Stimulated activated memory B cell treated with anti-CD40 and anti-IgM and Interleukin-4, amounts not matched to agents 10 μg/mL and 1 μg/mL and 100 μg/mL, for 72 hours (primary cell): ENCODE data around the gene TXNRD2.

Source experiments
- ATAC-seq: fragments of 150-1000 bp; cut with Tn5 transposase; 2 replicates; pipeline ENCODE4 v1.10.0; 2021
- H3K27ac Mint-ChIP-seq: one replicate; pipeline ENCODE4 v1.8.0; 2022; ENCODE audit warnings: mild to moderate bottlenecking, mixed read lengths
- H3K27me3 Mint-ChIP-seq: one replicate; pipeline ENCODE4 v1.8.0; 2022; ENCODE audit warnings: mixed read lengths
- H3K36me3 Mint-ChIP-seq: one replicate; pipeline ENCODE4 v1.8.0; 2022; ENCODE audit warnings: mixed read lengths
- H3K4me1 Mint-ChIP-seq: one replicate; pipeline ENCODE4 v1.8.0; 2022; ENCODE audit warnings: mixed read lengths
- H3K4me3 Mint-ChIP-seq: one replicate; pipeline ENCODE4 v1.8.0; 2022; ENCODE audit warnings: mild to moderate bottlenecking, moderate library complexity, mixed read lengths
- H3K9me3 Mint-ChIP-seq: one replicate; pipeline ENCODE4 v1.8.0; 2022; ENCODE audit warnings: mixed read lengths

The TXNRD2 gene

GRCh38 chr22:19828035-19828401 lies 113.6 kb downstream of the TXNRD2 start:
- Mint-ChIP-seq H3K27ac (no peak overlapping the region), H3K4me1 (peaks cover 15% of the 10 kb centered on the region), H3K4me3 (no peak overlapping the region), H3K36me3 (peaks cover 17% of the 10 kb centered on the region), H3K9me3 (peaks cover 2% of the 10 kb centered on the region), H3K27me3 (no peaks in the 10 kb centered on the region)
- no peak for ATAC-seq

GRCh38 chr22:19827341-19828034 lies 114.1 kb downstream of the TXNRD2 start:
- Mint-ChIP-seq H3K27ac (no peak overlapping the region), H3K36me3 (peaks cover 17% of the 10 kb centered on the region), H3K27me3 (no peaks in the 10 kb centered on the region), H3K9me3 (peaks cover 2% of the 10 kb centered on the region), H3K4me1 (peaks cover 11% of the 10 kb centered on the region), H3K4me3 (no peak overlapping the region)
- no peak for ATAC-seq

- no peak overlapping the region for H3K4me3 Mint-ChIP-seq
- H3K4me1 Mint-ChIP-seq: peaks cover 10% of the 10 kb centered on the region
- H3K36me3 Mint-ChIP-seq: peaks cover 17% of the 10 kb centered on the region
- ATAC-seq: no peak
- no peaks in the 10 kb centered on the region for H3K27me3 Mint-ChIP-seq
- H3K9me3 Mint-ChIP-seq: peaks cover 2% of the 10 kb centered on the region
- no peak overlapping the region for H3K27ac Mint-ChIP-seq
Observed at GRCh38 chr22:19826619-19826950, 115.0 kb downstream of the TXNRD2 start.

- Mint-ChIP-seq H3K27me3 (no peaks in the 10 kb centered on the region), H3K9me3 (peaks cover 2% of the 10 kb centered on the region), H3K4me1 (peaks cover 10% of the 10 kb centered on the region), H3K4me3 (no peak overlapping the region), H3K36me3 (peaks cover 17% of the 10 kb centered on the region), H3K27ac (no peak overlapping the region)
- no peak for ATAC-seq
Observed at GRCh38 chr22:19825904-19826618, 115.6 kb downstream of the TXNRD2 start.
